Measurements from ENCODE around the gene CHD8.

GRCh38 chr14:21395450-21395849 is 60.5 kb downstream of the CHD8 start:
- TF ChIP-seq CTCF (IDR thresholded peaks at IDR 0.05; ENCODE audit: insufficient read depth, low read length): no peak
- TF ChIP-seq REST (IDR thresholded peaks at IDR 0.05; ENCODE audit: insufficient replicate concordance, low read depth): no peak
- no peak for TF ChIP-seq POLR2AphosphoS5 (IDR thresholded peaks at IDR 0.05; ENCODE audit: low read depth)
- no peak for TF ChIP-seq SPI1 (IDR thresholded peaks at IDR 0.05; ENCODE audit: borderline replicate concordance, low read depth)
- TF ChIP-seq GABPA (IDR thresholded peaks at IDR 0.05; ENCODE audit: low read depth): no peak
